Measurements from ENCODE around the gene ELFN1.

ELFN1 gene

DNA sequence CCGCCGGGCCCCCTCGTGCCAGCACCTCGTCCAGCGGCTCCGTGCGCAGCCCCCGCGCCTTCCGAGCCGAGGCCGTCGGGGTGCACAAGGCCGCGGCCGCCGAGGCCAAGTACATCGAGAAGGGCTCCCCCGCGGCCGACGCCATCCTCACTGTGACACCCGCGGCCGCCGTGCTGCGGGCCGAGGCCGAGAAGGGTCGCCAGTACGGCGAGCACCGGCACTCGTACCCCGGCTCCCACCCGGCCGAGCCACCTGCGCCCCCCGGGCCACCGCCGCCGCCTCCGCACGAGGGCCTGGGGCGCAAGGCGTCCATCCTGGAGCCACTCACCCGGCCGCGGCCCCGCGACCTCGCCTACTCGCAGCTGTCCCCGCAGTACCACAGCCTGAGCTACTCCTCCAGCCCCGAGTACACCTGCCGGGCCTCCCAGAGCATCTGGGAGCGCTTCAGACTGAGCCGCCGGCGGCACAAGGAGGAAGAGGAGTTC is 76.5 kb downstream of the ELFN1 start:
- Histone ChIP-seq H3K4me1 (ENCODE audit: control insufficient read depth, insufficient read depth, low read length, unreplicated experiment) (no peaks in the 10 kb centered on the region), H3K4me3 (ENCODE audit: low read depth, low read length) (no peak overlapping the region), H3K27me3 (ENCODE audit: insufficient read depth, low read length) (0 out of 2 replicates have a peak, but pooled peaks cover 6% of the 10 kb centered on the region), H2AFZ (ENCODE audit: low read length, unreplicated experiment) (no peak overlapping the region), H3K27ac (ENCODE audit: low read depth, low read length) (no peak overlapping the region), H3K79me2 (ENCODE audit: control insufficient read depth, insufficient read depth, low read length, unreplicated experiment) (no peaks in the 10 kb centered on the region), H3K36me3 (ENCODE audit: insufficient read depth, low read length) (no peaks in the 10 kb centered on the region)

DNA sequence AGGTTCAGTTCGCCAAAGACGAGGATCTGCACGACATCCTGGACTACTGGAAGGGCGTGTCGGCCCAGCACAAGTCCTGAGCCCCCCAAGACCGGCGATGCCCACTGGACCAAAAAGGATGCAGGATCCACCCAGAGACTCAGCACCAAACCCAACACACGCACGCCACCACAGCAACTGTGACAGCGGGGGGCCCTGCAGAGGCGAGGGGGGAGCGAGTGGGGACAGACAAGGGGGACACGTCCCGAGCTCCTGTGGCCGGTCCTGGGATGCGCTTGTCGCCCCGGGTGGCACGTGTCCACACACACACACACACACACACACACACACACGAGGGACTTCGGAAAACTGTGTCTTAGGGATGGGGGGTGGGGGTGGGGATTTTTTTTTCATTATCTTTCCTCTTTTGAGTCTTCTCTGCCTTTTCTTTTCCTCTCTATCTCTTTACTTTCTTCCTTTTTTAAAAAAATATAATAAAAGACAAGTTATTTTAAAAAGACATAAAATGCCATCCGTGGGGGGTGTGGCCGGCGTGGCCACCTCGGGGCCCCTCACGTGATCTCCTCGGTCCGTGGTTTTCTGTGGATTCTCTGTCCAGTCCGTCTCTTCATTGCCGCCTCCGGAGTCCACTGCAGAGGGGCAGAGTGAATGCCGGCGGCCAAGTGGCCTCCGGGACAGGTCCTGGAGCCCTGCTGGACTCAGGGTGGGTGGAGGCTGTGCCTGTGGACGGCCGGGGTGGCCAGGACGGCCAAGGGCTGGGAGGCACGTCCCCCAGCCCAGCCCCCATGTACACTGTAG is 77.1 kb downstream of the ELFN1 start:
- H3K4me1 ChIP-seq (ENCODE audit: control insufficient read depth, insufficient read depth, low read length, unreplicated experiment), result no peaks in the 10 kb centered on the region
- H3K4me3 ChIP-seq (ENCODE audit: low read depth, low read length), result no peak overlapping the region

DNA sequence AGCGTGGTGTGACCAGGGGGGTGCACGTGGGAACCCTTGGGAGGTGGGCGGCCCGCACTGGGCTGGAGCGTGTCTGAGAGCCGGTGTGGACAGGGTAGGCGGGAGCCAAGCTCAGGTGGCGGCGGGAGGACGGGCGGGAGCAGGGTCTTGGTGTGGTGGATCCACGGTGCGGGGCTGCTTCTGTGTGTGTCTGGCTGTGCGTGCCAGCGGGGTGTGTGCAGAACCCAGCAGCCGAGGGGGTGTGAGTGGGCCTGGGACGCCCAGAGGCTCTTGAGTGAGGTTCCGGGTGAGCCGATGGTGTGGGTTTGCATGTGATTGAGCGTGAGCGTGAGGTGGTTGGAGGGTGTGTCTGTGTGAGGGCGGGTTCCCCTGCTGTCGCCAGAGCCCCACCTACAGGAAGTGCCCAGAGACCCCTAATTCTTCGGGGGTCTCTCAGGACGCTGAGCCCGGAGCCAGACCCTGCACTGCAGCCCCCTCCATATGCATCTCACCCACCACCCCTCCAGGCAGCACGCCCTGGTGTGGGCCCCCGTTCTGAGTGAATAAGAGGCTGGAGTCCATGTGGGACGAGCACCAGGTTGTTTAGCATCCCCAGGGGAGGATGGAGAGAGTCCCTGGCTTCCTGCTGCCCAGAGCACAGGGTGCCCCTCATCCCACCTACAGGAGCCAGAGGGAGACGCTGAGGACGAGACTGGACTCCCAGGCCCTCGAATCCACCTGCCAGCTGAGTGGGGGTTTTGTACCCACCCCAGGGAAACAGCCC is 78.2 kb downstream of the ELFN1 start:
- H3K4me3 ChIP-seq (ENCODE audit: low read depth, low read length), result no peak overlapping the region
- H3K79me2 ChIP-seq (ENCODE audit: control insufficient read depth, insufficient read depth, low read length, unreplicated experiment), result no peaks in the 10 kb centered on the region
- H3K27ac ChIP-seq (ENCODE audit: low read depth, low read length), result no peak overlapping the region
- no peaks in the 10 kb centered on the region for H3K4me1 ChIP-seq (ENCODE audit: control insufficient read depth, insufficient read depth, low read length, unreplicated experiment)
- H3K36me3 ChIP-seq (ENCODE audit: insufficient read depth, low read length), result no peaks in the 10 kb centered on the region
- peaks cover 6% of the 10 kb centered on the region; the same call in 1 of the 2 replicates for H3K27me3 ChIP-seq (ENCODE audit: insufficient read depth, low read length)
- no peak overlapping the region for H2AFZ ChIP-seq (ENCODE audit: low read length, unreplicated experiment)

More for the DNA sequence above, 77.1 kb downstream of the ELFN1 start:
- Histone ChIP-seq H2AFZ (ENCODE audit: low read length, unreplicated experiment) (no peak overlapping the region), H3K36me3 (ENCODE audit: insufficient read depth, low read length) (no peaks in the 10 kb centered on the region), H3K27me3 (ENCODE audit: insufficient read depth, low read length) (0 out of 2 replicates have a peak, but pooled peaks cover 6% of the 10 kb centered on the region), H3K79me2 (ENCODE audit: control insufficient read depth, insufficient read depth, low read length, unreplicated experiment) (no peaks in the 10 kb centered on the region), H3K27ac (ENCODE audit: low read depth, low read length) (no peak overlapping the region)

DNA sequence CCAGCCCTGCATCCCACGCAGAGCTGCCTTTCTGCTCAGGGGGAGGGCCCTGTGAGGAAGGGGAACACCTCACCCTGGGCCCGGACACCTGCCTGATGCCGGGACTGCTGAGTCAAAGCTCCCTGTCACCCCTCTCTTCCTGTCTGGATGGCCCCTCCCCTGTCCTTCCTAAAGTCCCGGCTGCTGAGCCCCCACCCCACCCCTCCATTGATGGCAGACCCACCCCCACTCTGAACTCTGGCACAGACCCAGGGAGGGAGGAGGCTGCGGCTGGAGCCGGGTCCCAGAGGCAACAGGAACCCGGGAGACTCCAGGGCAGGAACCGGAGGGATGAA is 78.7 kb downstream of the ELFN1 start:
- Histone ChIP-seq H3K36me3 (ENCODE audit: insufficient read depth, low read length) (no peaks in the 10 kb centered on the region), H3K4me3 (ENCODE audit: low read depth, low read length) (no peak overlapping the region), H2AFZ (ENCODE audit: low read length, unreplicated experiment) (no peak overlapping the region), H3K27ac (ENCODE audit: low read depth, low read length) (no peak overlapping the region), H3K27me3 (ENCODE audit: insufficient read depth, low read length) (peaks cover 6% of the 10 kb centered on the region), H3K4me1 (ENCODE audit: control insufficient read depth, insufficient read depth, low read length, unreplicated experiment) (no peaks in the 10 kb centered on the region), H3K79me2 (ENCODE audit: control insufficient read depth, insufficient read depth, low read length, unreplicated experiment) (no peaks in the 10 kb centered on the region)

DNA sequence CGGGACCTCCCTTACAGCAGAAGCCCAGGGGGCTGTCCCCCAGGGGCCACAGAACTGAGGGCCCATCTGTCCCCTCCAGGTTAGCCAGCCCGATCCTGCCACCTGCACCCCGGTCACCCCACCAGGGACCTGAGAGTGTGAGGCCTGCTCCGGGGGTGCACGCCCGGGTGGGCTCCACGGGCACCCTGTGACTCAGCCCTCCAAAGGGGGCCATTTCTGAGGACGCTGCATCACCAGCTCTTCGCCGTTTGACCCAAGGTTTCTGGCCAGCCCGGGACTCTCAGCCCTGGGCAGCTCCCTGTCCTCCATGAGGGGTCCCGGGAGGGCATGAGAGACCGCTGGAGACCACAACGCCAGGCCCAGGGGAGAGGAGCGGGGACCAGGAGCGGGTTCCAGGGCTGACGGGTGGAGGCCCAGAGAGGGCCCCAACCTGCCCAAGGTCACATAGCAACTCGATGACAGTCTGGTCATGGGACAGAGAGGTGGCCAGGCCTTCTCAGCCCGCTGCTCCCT is 79.3 kb downstream of the ELFN1 start:
- Histone ChIP-seq H3K27ac (ENCODE audit: low read depth, low read length) (no peak overlapping the region), H3K79me2 (ENCODE audit: control insufficient read depth, insufficient read depth, low read length, unreplicated experiment) (no peaks in the 10 kb centered on the region), H3K4me3 (ENCODE audit: low read depth, low read length) (no peak overlapping the region), H3K4me1 (ENCODE audit: control insufficient read depth, insufficient read depth, low read length, unreplicated experiment) (no peaks in the 10 kb centered on the region), H3K36me3 (ENCODE audit: insufficient read depth, low read length) (no peaks in the 10 kb centered on the region), H2AFZ (ENCODE audit: low read length, unreplicated experiment) (no peak overlapping the region), H3K27me3 (ENCODE audit: insufficient read depth, low read length) (peaks cover 11% of the 10 kb centered on the region)

DNA sequence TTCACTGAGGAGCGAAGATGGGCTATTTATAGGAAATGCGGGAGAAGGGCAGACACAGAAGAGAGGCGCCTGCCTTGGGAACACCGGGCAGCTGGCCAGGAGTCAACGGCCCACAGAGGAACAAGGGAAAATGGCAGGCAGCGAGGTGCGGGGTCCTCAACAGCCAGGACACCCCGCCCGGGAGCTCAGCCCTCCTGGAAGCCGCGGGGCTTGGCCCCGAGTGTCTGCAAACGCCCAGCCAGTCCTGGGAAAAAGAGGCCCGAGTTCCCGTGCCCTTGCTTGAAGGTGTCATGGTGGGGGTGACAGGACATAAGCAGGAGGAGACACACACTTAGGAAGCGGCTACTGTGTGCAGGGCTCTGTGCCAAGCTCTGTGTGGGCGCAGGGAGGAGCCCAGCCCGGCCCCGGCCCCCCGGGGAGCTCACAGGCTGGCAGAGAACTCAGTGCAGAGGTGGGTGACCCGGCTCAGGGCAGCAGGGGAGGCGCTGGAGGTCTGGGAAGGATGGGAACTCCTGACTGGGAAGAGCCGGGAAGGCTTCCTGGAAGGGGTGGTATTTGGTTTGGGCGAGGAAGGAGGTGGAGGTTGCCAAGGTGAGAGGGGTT is 79.9 kb downstream of the ELFN1 start:
- no peaks in the 10 kb centered on the region for H3K79me2 ChIP-seq (ENCODE audit: control insufficient read depth, insufficient read depth, low read length, unreplicated experiment)
- no peaks in the 10 kb centered on the region for H3K36me3 ChIP-seq (ENCODE audit: insufficient read depth, low read length)
- H3K27me3 ChIP-seq (ENCODE audit: insufficient read depth, low read length), result peaks cover 16% of the 10 kb centered on the region
- H3K4me1 ChIP-seq (ENCODE audit: control insufficient read depth, insufficient read depth, low read length, unreplicated experiment), result no peaks in the 10 kb centered on the region
- H2AFZ ChIP-seq (ENCODE audit: low read length, unreplicated experiment), result no peak overlapping the region
- no peak overlapping the region for H3K4me3 ChIP-seq (ENCODE audit: low read depth, low read length)
- H3K27ac ChIP-seq (ENCODE audit: low read depth, low read length), result no peak overlapping the region

DNA sequence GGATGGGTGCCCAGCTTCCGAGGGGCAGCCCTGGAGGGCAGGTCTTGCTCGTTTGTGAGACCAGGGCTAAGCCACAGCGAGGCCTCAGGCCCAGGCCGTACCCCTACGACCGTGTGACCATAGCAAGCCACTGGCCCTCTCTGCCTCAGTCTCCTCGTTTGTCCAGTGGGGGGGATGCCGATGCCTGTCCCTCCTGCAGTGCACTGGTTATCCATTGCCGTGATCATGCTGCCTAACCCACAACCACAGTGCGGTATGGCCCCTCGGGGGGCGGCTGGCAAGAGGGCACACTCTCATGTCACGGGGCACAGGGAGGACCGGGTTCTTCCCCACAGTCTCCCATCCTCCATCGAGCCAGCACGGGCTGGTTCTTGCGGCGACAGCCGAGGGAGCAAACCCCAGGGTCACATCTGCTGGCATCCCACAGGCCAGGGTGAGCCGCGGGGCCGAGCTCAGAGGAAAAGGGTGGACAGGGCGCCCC is 80.5 kb downstream of the ELFN1 start:
- H3K27me3 ChIP-seq (ENCODE audit: insufficient read depth, low read length), result peaks cover 23% of the 10 kb centered on the region
- H3K27ac ChIP-seq (ENCODE audit: low read depth, low read length), result no peak overlapping the region
- H3K36me3 ChIP-seq (ENCODE audit: insufficient read depth, low read length), result no peaks in the 10 kb centered on the region
- no peak overlapping the region for H3K4me3 ChIP-seq (ENCODE audit: low read depth, low read length)
- H2AFZ ChIP-seq (ENCODE audit: low read length, unreplicated experiment), result no peak overlapping the region
- H3K4me1 ChIP-seq (ENCODE audit: control insufficient read depth, insufficient read depth, low read length, unreplicated experiment), result no peaks in the 10 kb centered on the region
- H3K79me2 ChIP-seq (ENCODE audit: control insufficient read depth, insufficient read depth, low read length, unreplicated experiment), result no peaks in the 10 kb centered on the region

DNA sequence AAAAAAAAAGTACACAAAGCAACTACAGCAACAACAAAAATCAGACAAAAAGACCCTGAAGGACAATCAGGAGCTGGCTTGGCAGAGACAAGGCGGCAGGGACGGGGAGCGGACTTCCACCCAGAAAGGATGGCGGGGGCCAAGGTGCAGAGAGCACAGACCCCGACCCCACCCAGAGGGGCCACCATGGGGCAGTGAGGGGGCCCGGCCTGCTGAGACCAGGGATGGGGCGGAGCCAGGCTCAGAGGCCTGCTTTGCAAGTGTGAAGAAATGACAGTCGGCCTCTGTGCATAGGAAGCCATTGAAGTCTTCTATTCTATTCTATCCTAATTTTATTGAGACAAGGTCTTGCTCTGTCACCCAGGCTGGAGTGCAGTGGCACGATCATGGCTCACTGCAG is 82.0 kb downstream of the ELFN1 start:
- H3K36me3 ChIP-seq (ENCODE audit: insufficient read depth, low read length), result no peaks in the 10 kb centered on the region
- no peak overlapping the region for H2AFZ ChIP-seq (ENCODE audit: low read length, unreplicated experiment)
- no peaks in the 10 kb centered on the region for H3K4me1 ChIP-seq (ENCODE audit: control insufficient read depth, insufficient read depth, low read length, unreplicated experiment)
- H3K4me3 ChIP-seq (ENCODE audit: low read depth, low read length), result no peak overlapping the region
- no peak overlapping the region for H3K27ac ChIP-seq (ENCODE audit: low read depth, low read length)
- peaks cover 31% of the 10 kb centered on the region for H3K27me3 ChIP-seq (ENCODE audit: insufficient read depth, low read length)
- no peaks in the 10 kb centered on the region for H3K79me2 ChIP-seq (ENCODE audit: control insufficient read depth, insufficient read depth, low read length, unreplicated experiment)

DNA sequence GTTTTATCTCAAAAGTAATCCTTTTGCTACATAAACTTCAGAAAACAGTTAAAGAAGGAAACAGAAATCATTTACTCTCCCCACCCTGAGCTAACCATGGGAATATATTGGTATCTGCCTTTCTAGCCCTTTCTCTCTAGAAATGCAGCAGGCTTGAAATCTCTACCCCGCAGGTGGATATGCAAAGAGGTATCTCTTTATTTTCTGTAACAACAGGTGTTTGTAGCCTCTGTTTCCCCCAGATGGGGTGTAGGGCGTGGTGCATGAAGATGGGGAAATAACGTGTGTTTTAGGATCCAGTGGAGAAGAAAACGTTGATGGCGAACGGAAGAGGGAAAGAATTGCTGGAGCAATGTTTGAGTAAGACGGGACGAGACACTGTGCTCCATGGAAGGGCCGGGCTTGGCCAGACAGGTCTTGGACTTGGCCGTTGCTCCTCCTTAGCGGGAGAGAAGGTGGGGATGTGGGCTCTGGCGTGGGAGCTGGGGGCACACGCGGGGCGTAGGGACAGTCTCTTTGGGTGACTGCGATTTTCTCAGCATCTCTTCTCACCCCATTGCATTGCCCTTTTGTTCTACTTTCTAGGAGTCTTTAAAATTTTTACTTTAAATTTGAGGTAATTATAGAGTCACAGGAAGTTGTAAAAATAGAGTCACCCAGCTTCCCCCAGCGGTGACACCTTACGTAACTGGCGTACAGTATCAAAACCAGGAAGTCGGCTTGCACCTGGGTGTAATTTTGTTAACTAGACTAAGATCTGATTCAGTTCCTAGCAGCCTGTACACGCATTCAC is 82.9 kb downstream of the ELFN1 start:
- H3K27ac ChIP-seq (ENCODE audit: low read depth, low read length), result no peak overlapping the region
- peaks cover 34% of the 10 kb centered on the region for H3K27me3 ChIP-seq (ENCODE audit: insufficient read depth, low read length)
- no peak overlapping the region for H2AFZ ChIP-seq (ENCODE audit: low read length, unreplicated experiment)
- no peak overlapping the region for H3K4me3 ChIP-seq (ENCODE audit: low read depth, low read length)
- H3K4me1 ChIP-seq (ENCODE audit: control insufficient read depth, insufficient read depth, low read length, unreplicated experiment), result no peaks in the 10 kb centered on the region
- no peaks in the 10 kb centered on the region for H3K79me2 ChIP-seq (ENCODE audit: control insufficient read depth, insufficient read depth, low read length, unreplicated experiment)
- H3K36me3 ChIP-seq (ENCODE audit: insufficient read depth, low read length), result no peaks in the 10 kb centered on the region

DNA sequence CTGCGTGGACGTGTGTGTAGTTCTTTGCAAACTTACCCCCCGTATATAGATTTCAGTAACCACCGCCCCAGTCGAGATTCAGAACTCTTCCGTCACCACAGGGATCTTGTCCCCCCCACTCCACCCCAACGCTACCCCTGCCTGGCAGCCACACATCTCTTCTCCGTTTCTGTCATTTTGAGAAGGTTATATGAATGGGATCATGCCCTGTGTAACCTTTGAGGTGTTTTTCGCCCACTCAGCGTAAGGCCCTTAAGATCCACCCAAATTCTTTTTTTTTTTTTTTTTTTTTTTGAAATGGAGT is 83.4 kb downstream of the ELFN1 start:
- peaks cover 29% of the 10 kb centered on the region for H3K27me3 ChIP-seq (ENCODE audit: insufficient read depth, low read length)
- H3K27ac ChIP-seq (ENCODE audit: low read depth, low read length), result no peak overlapping the region
- H3K4me1 ChIP-seq (ENCODE audit: control insufficient read depth, insufficient read depth, low read length, unreplicated experiment), result no peaks in the 10 kb centered on the region
- H3K79me2 ChIP-seq (ENCODE audit: control insufficient read depth, insufficient read depth, low read length, unreplicated experiment), result no peaks in the 10 kb centered on the region
- no peaks in the 10 kb centered on the region for H3K36me3 ChIP-seq (ENCODE audit: insufficient read depth, low read length)
- no peak overlapping the region for H3K4me3 ChIP-seq (ENCODE audit: low read depth, low read length)
- no peak overlapping the region for H2AFZ ChIP-seq (ENCODE audit: low read length, unreplicated experiment)
